HAP-1 (cell line): ENCODE results near the gene AOPEP.

ENCODE experiments used
- DNase-seq, 2 experiments: peaks; one replicate each; pipeline ENCODE4 v3.0.0-alpha.2; 2016 to 2020; ENCODE audit warnings: low spot score in 2 of 2
- H3K27me3 ChIP-seq: fragments of 250-450 bp; sonication (Bioruptor Pico); 2 replicates; pipeline ENCODE4 v1.5.1; 2020; ENCODE audit warnings: low read depth, mild to moderate bottlenecking, moderate library complexity
- H3K36me3 ChIP-seq: fragments of 250-450 bp; sonication (Bioruptor Pico); replicated peaks from 2 replicates; pipeline ENCODE4 v1.5.1; 2020; ENCODE audit warnings: mild to moderate bottlenecking
- H3K4me1 ChIP-seq: fragments of 250-450 bp; sonication (Bioruptor Pico); 2 replicates; pipeline ENCODE4 v1.5.1; 2020; ENCODE audit warnings: mild to moderate bottlenecking
- H3K4me3 ChIP-seq: fragments of 250-450 bp; sonication (Bioruptor Pico); 2 replicates; pipeline ENCODE4 v1.5.1; 2020; ENCODE audit warnings: mild to moderate bottlenecking, moderate library complexity
- H3K9me3 ChIP-seq: fragments of 250-450 bp; sonication (Bioruptor Pico); 2 replicates; pipeline ENCODE4 v1.5.1; 2020; ENCODE audit warnings: mild to moderate bottlenecking, moderate library complexity
- in situ Hi-C: fragments of 300-500 bp; cut with MboI; formaldehyde crosslinking; loops from 3 replicates; pipeline ENCODE4 v1.14.3; 2020; ENCODE audit warnings: low sequenced_read_pairs, inconsistent platforms, mixed read lengths

Gene AOPEP

GRCh38 chr9:94894094-94894699 is 167.7 kb downstream of the AOPEP start:
- no peaks in the 10 kb centered on the region for H3K27me3 ChIP-seq
- in situ Hi-C loops, result no loop called here
- H3K4me3 ChIP-seq, result no peak overlapping the region
- no peaks in the 10 kb centered on the region for H3K4me1 ChIP-seq
- H3K9me3 ChIP-seq, result no peaks in the 10 kb centered on the region; the same call in 1 of the 2 replicates
- no peak for DNase-seq
- no peaks in the 10 kb centered on the region for H3K36me3 ChIP-seq

DNA sequence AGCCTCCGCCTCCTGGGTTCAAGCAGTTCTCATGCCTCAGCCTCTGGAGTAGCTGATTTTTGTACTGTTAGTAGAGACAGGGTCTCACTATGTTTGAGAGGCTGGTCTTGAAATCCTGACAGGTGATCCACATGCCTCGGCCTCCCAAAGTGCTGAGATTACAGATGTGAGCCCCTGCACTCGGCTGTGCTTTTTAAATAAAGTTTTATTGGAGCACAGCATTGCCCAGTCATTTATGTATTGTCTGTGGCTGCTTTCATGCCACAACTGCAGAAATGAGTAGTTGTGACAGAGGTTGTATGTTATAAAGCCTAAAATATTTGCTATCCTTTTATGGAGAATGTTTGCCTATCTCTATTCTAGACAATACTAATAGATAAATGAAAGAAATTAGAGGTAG is 169.2 kb downstream of the AOPEP start:
- H3K4me3 ChIP-seq, result no peak overlapping the region
- H3K36me3 ChIP-seq, result no peaks in the 10 kb centered on the region
- no peak for DNase-seq
- no peaks in the 10 kb centered on the region; the same call in 1 of the 2 replicates for H3K9me3 ChIP-seq
- H3K27me3 ChIP-seq, result no peaks in the 10 kb centered on the region
- in situ Hi-C loops, result no loop called here
- peaks cover 1% of the 10 kb centered on the region; the same call in 1 of the 2 replicates for H3K4me1 ChIP-seq

- DNase-seq, result no peak
- H3K4me1 ChIP-seq, result peaks cover 10% of the 10 kb centered on the region
- no peaks in the 10 kb centered on the region for H3K36me3 ChIP-seq
- no peaks in the 10 kb centered on the region for H3K27me3 ChIP-seq
- H3K9me3 ChIP-seq, result no peaks in the 10 kb centered on the region
- H3K4me3 ChIP-seq, result no peak overlapping the region
- in situ Hi-C loops, result no loop called here
Measured at GRCh38 chr9:94896512-94896911, 170.0 kb downstream of the AOPEP start.

DNA sequence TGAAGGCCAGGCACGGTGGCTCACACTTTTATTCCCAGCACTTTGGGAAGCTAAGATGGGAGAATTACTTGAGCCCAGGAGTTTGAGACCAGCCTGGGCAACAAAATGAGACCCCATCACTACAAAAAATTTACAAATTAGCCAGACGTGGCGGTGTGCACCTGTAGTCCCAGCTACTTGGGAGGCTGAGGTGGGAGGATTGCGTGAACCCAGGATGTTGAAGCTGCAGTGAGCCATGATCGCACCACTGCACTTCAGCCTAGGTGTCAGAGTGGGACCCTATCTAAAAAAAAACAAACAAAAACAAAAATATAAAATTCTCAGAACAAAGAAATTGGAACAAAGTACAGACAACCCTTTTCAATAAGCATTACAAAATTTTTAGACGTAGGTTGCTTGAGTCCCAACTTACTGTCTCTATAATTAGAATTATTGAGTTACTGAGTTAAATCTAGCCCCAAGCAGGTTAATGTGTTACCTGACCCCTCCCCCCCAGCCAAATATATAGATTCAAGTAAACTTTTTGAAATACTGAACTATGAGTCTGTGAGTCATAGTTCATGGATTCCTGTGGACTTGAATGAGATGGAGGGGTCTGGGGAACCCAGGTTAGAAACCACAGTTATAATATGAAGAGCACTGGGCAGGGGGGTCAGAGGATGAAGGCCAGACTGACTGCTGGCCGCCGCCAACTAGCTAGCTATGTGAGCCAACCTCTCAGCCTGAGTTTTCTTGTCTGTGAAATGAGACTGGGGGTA is 173.1 kb downstream of the AOPEP start:
- no peaks in the 10 kb centered on the region for H3K36me3 ChIP-seq
- no peak overlapping the region for H3K4me3 ChIP-seq
- no peaks in the 10 kb centered on the region for H3K9me3 ChIP-seq
- DNase-seq, result no peak
- H3K4me1 ChIP-seq, result peaks cover 28% of the 10 kb centered on the region
- H3K27me3 ChIP-seq, result no peaks in the 10 kb centered on the region
- in situ Hi-C loops, result no loop called here

GRCh38 chr9:94900222-94901018 is 173.9 kb downstream of the AOPEP start:
- no peak overlapping the region for H3K4me3 ChIP-seq
- H3K9me3 ChIP-seq, result no peaks in the 10 kb centered on the region
- H3K4me1 ChIP-seq, result peaks cover 35% of the 10 kb centered on the region
- no peaks in the 10 kb centered on the region for H3K36me3 ChIP-seq
- DNase-seq, result no peak
- in situ Hi-C loops, result no loop called here
- H3K27me3 ChIP-seq, result no peaks in the 10 kb centered on the region

GRCh38 chr9:94901019-94901363 is 174.5 kb downstream of the AOPEP start:
- DNase-seq, result no peak
- H3K36me3 ChIP-seq, result no peaks in the 10 kb centered on the region

GRCh38 chr9:94903961-94904421 is 177.5 kb downstream of the AOPEP start:
- in situ Hi-C loops, result no loop called here

More at GRCh38 chr9:94901019-94901363, 174.5 kb downstream of the AOPEP start:
- H3K27me3 ChIP-seq, result no peaks in the 10 kb centered on the region
- no peaks in the 10 kb centered on the region for H3K9me3 ChIP-seq
- in situ Hi-C loops, result no loop called here
- peaks cover 36% of the 10 kb centered on the region for H3K4me1 ChIP-seq
- H3K4me3 ChIP-seq, result no peak overlapping the region

DNA sequence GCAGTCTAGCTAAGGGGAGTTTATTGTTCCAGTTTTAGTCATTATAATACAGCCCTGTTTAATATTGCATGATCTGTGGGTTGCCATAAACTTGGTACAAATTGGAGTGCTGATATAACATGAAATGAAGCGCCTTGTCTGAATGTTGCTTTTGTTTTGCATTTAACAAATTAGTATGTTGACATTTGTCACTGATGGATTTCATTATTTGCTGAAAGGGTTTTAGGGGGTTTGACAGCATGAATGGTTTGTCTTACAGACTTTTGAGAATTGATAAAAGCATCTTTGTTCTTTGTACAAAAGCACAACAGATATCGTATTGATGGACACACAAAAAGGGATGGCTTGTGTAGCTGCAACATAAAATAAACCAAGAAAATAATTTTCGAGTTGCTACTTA is 178.3 kb downstream of the AOPEP start:
- Histone ChIP-seq H3K9me3 (no peaks in the 10 kb centered on the region), H3K4me1 (peaks cover 36% of the 10 kb centered on the region), H3K36me3 (no peaks in the 10 kb centered on the region), H3K4me3 (no peak overlapping the region), H3K27me3 (no peaks in the 10 kb centered on the region)
- DNase-seq, result peak in 1 of 2 experiments; percentile 45
- in situ Hi-C loops, result no loop called here

More at GRCh38 chr9:94903961-94904421, 177.5 kb downstream of the AOPEP start:
- H3K36me3 ChIP-seq, result no peaks in the 10 kb centered on the region
- H3K9me3 ChIP-seq, result no peaks in the 10 kb centered on the region
- H3K4me1 ChIP-seq, result peaks cover 36% of the 10 kb centered on the region
- H3K4me3 ChIP-seq, result no peak overlapping the region
- no peaks in the 10 kb centered on the region for H3K27me3 ChIP-seq
- no peak for DNase-seq

DNA sequence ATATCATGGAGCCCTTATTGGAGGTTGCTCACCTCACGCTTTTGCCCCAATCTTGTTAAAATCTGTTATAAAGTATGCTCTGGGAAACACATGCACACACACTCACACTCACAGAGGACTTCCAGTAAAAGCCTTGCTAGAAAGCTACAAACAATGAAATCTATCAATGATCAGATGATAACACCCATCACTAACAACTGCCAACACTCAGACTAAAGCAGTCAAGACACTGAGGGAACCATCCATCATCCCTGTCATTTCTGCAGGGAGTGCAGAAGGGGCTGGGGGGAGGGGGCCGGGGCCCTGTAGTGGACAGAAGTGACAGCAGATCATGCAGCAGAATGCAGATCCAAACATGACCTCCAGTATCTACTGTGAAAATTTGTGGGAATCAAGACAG is 179.1 kb downstream of the AOPEP start:
- in situ Hi-C loops, result no loop called here
- no peaks in the 10 kb centered on the region for H3K27me3 ChIP-seq
- no peak overlapping the region for H3K4me3 ChIP-seq
- DNase-seq, result peak in 1 of 2 experiments; percentile 14
- H3K36me3 ChIP-seq, result no peaks in the 10 kb centered on the region
- peaks cover 36% of the 10 kb centered on the region for H3K4me1 ChIP-seq
- H3K9me3 ChIP-seq, result no peaks in the 10 kb centered on the region

DNA sequence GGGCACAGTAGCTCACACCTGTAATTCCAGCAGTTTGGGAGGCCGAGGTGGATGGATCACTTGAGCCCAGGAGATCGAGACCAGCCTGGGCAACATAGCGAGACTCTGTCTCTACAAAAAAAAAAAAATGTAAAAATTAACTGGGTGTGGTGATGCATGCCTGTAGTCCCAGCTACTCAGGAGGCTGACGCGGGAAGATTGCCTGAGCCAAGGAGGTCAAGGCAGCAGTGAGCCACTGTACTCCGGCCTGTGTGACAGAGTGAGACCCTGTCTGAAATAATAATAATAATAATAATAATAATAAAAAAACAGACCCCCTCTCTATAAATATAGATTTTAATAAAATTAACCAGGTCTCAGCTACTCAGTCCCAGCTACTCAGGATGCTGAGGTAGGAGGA is 179.7 kb downstream of the AOPEP start:
- Histone ChIP-seq H3K36me3 (no peaks in the 10 kb centered on the region), H3K27me3 (no peaks in the 10 kb centered on the region), H3K4me3 (no peak overlapping the region), H3K4me1 (peaks cover 30% of the 10 kb centered on the region), H3K9me3 (no peaks in the 10 kb centered on the region)
- in situ Hi-C loops, result no loop called here
- no peak for DNase-seq

DNA sequence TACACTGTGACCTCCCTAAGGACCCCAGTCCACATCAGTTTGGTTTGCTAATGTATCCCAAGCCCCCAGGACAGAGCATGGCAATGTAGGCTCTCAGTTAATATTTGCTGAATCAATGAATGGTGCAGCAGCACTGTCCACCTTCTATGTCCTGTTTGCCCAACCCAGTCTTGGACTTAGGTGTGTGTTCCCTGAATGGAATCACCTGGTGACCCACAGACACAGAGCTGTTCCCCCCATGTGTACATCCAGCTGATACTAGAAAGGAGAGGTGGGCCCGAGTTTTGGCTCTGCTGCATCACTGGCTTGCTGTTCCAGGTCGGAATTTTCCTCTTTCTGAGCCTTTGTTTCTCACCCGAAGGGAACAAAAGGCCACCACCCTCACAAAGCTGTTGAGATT is 180.2 kb downstream of the AOPEP start:
- H3K4me1 ChIP-seq, result peaks cover 24% of the 10 kb centered on the region
- no peaks in the 10 kb centered on the region for H3K9me3 ChIP-seq
- no peaks in the 10 kb centered on the region for H3K36me3 ChIP-seq
- H3K4me3 ChIP-seq, result no peak overlapping the region
- in situ Hi-C loops, result no loop called here
- no peaks in the 10 kb centered on the region for H3K27me3 ChIP-seq
- DNase-seq, result no peak

DNA sequence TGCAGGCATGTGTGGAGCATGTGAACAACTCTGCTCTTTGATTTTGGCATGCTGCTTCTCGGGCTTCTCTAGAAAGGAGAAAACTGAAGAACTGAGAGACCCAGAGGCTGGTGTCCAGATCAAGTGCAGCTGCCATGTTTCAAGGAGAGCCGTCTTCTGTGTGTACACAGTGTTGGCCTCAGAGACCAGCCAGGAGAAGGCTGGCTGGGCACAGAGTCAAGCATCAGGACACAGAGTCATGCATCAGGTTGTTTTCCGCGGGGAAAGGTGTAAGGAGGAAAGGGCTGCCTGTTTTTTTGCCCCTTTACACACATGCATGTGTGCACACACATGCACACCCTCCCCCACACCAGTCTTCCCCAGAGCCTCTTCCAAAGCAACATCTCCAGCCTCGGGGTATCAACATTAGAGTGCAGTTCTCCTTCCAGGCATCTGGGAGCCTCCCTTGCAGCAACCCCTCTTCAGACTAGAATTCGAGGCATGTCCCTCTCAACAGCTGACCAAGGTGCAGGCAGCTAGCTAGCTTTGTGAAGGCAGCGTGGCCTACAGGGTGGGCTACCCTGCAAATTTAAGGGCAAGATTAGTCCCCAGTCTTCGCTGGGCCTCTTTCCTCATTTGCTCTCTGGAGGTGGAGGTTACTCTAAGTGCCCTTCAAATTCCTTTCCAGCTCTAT is 180.9 kb downstream of the AOPEP start:
- Histone ChIP-seq H3K4me3 (no peak overlapping the region), H3K36me3 (no peaks in the 10 kb centered on the region), H3K4me1 (peaks cover 18% of the 10 kb centered on the region), H3K27me3 (no peaks in the 10 kb centered on the region), H3K9me3 (no peaks in the 10 kb centered on the region)
- DNase-seq, result no peak
- in situ Hi-C loops, result no loop called here

- no peak for DNase-seq
Measured at GRCh38 chr9:94908011-94908563, 181.6 kb downstream of the AOPEP start.

More at GRCh38 chr9:94908011-94908563, 181.6 kb downstream of the AOPEP start:
- Histone ChIP-seq H3K4me3 (no peak overlapping the region), H3K36me3 (no peaks in the 10 kb centered on the region), H3K4me1 (peaks cover 17% of the 10 kb centered on the region), H3K27me3 (no peaks in the 10 kb centered on the region), H3K9me3 (no peaks in the 10 kb centered on the region)
- in situ Hi-C loops, result no loop called here
